ENCODE results near the gene VNN1. TPM values are rescaled to one million over a fixed set of nuclear protein-coding genes. Genes with fewer than 3 reads are reported as not detected.

VNN1 gene
- total and polyA plus RNA-seq, 4 donors = 2.2 to 64.9 (median 3.3) TPM

GRCh38 chr6:132663661-132664060, 50.2 kb downstream of the VNN1 start:
- no peak overlapping the region for H3K27ac ChIP-seq (ENCODE audit: low read depth in 1 of 2, low read length in 1 of 2)
- 78 to 90% methylated on average over 1 of the region's 1 CpG for WGBS, 2 donors
- no peak overlapping the region for H3K4me3 ChIP-seq
- H3K4me1 ChIP-seq (ENCODE audit: control insufficient read depth in 5 of 5, insufficient read depth in 5 of 5, low read length in 5 of 5) = no peaks in the 10 kb centered on the region
- no peak for ATAC-seq (ENCODE audit: insufficient read depth, low FRiP score)
- TF ChIP-seq CTCF (IDR thresholded peaks at IDR 0.05; ENCODE audit: control extremely low read depth, extremely low read depth) = no peak
- DNase-seq = no peak
- no peaks in the 10 kb centered on the region for H3K36me3 ChIP-seq (ENCODE audit: control insufficient read depth in 4 of 4, insufficient read depth in 4 of 4, low read length in 4 of 4)
- H3K27me3 ChIP-seq (ENCODE audit: control insufficient read depth in 3 of 3, insufficient read depth in 3 of 3, low read length in 2 of 3) = no peaks in the 10 kb centered on the region
- no peak overlapping the region for H3K9ac ChIP-seq (ENCODE audit: insufficient read depth in 1 of 2, low read length in 2 of 2)
- H3K9me3 ChIP-seq (ENCODE audit: control insufficient read depth in 4 of 4, insufficient read depth in 3 of 4, low read length in 3 of 4) = no peaks in the 10 kb centered on the region

- no peak for ATAC-seq (ENCODE audit: insufficient read depth, low FRiP score)
- H3K36me3 ChIP-seq (ENCODE audit: control insufficient read depth in 4 of 4, insufficient read depth in 4 of 4, low read length in 4 of 4) = no peaks in the 10 kb centered on the region
- WGBS, 2 donors = 87 to 88% methylated on average over 4 of the region's 4 CpGs
These were observed 51.9 kb downstream of the VNN1 start for GRCh38 chr6:132661906-132662305.

GRCh38 chr6:132659082-132659481, 54.8 kb downstream of the VNN1 start, which contains the start of gene TAAR1:
TAAR1 (minus strand) TSS chr6:132659182; CDS start chr6:132646003, 13,179 bp downstream.
- DNase-seq (no peak), ATAC-seq (ENCODE audit: insufficient read depth, low FRiP score) (no peak)
- 85 to 91% methylated on average over 3 of the region's 3 CpGs for WGBS, 2 donors
- H3K36me3 ChIP-seq (ENCODE audit: control insufficient read depth in 4 of 4, insufficient read depth in 4 of 4, low read length in 4 of 4) = no peaks in the 10 kb centered on the region
- H3K27ac ChIP-seq (ENCODE audit: low read depth in 1 of 2, low read length in 1 of 2) = no peak within 1 kb of the TSS
- H3K27me3 ChIP-seq (ENCODE audit: control insufficient read depth in 3 of 3, insufficient read depth in 3 of 3, low read length in 2 of 3) = no peaks in the 10 kb centered on the region
- H3K4me1 ChIP-seq (ENCODE audit: control insufficient read depth in 5 of 5, insufficient read depth in 5 of 5, low read length in 5 of 5) = no peaks in the 10 kb centered on the region
- H3K9me3 ChIP-seq (ENCODE audit: control insufficient read depth in 4 of 4, insufficient read depth in 3 of 4, low read length in 3 of 4) = no peaks in the 10 kb centered on the region
- no peak for TF ChIP-seq CTCF (IDR thresholded peaks at IDR 0.05; ENCODE audit: control extremely low read depth, extremely low read depth)
- H3K9ac ChIP-seq (ENCODE audit: insufficient read depth in 1 of 2, low read length in 2 of 2) = no peak within 1 kb of the TSS
- H3K4me3 ChIP-seq = no peak within 1 kb of the TSS

More at GRCh38 chr6:132661906-132662305, 51.9 kb downstream of the VNN1 start:
- no peaks in the 10 kb centered on the region for H3K9me3 ChIP-seq (ENCODE audit: control insufficient read depth in 4 of 4, insufficient read depth in 3 of 4, low read length in 3 of 4)
- DNase-seq = peak in 2 of 3 donors; percentile 17 to 62
- H3K4me3 ChIP-seq = no peak overlapping the region
- no peak for TF ChIP-seq CTCF (IDR thresholded peaks at IDR 0.05; ENCODE audit: control extremely low read depth, extremely low read depth)
- H3K4me1 ChIP-seq (ENCODE audit: control insufficient read depth in 5 of 5, insufficient read depth in 5 of 5, low read length in 5 of 5) = no peaks in the 10 kb centered on the region
- H3K27me3 ChIP-seq (ENCODE audit: control insufficient read depth in 3 of 3, insufficient read depth in 3 of 3, low read length in 2 of 3) = no peaks in the 10 kb centered on the region
- no peak overlapping the region for H3K9ac ChIP-seq (ENCODE audit: insufficient read depth in 1 of 2, low read length in 2 of 2)
- H3K27ac ChIP-seq (ENCODE audit: low read depth in 1 of 2, low read length in 1 of 2) = no peak overlapping the region

- ATAC-seq (ENCODE audit: insufficient read depth, low FRiP score) = peak; percentile 72
- Histone ChIP-seq H3K9me3 (ENCODE audit: control insufficient read depth in 4 of 4, insufficient read depth in 3 of 4, low read length in 3 of 4) (no peaks in the 10 kb centered on the region), H3K27ac (ENCODE audit: low read depth in 1 of 2, low read length in 1 of 2) (no peak overlapping the region), H3K9ac (ENCODE audit: insufficient read depth in 1 of 2, low read length in 2 of 2) (no peak overlapping the region), H3K4me3 (no peak overlapping the region), H3K27me3 (ENCODE audit: control insufficient read depth in 3 of 3, insufficient read depth in 3 of 3, low read length in 2 of 3) (no peaks in the 10 kb centered on the region), H3K36me3 (ENCODE audit: control insufficient read depth in 4 of 4, insufficient read depth in 4 of 4, low read length in 4 of 4) (no peaks in the 10 kb centered on the region), H3K4me1 (ENCODE audit: control insufficient read depth in 5 of 5, insufficient read depth in 5 of 5, low read length in 5 of 5) (no peaks in the 10 kb centered on the region)
- TF ChIP-seq CTCF (IDR thresholded peaks at IDR 0.05; ENCODE audit: control extremely low read depth, extremely low read depth) = no peak
- WGBS, 2 donors = 82% methylated on average over 3 of the region's 3 CpGs
- no peak for DNase-seq
These were observed 62.8 kb downstream of the VNN1 start for GRCh38 chr6:132651062-132651461.

Measured in lung (tissue), 12 donors.